ENCODE measurements around the gene CNTNAP5.

CNTNAP5 gene

GRCh38 chr2:124296470-124296869 lies 271.4 kb downstream of the CNTNAP5 start:
- no peaks in the 10 kb centered on the region for H3K9me3 ChIP-seq (ENCODE audit: low read depth, low read length)
- H3K4me3 ChIP-seq = no peak overlapping the region
- H3K9ac ChIP-seq (ENCODE audit: insufficient read length) = no peak overlapping the region
- no peak overlapping the region for H3K27ac ChIP-seq
- DNase-seq (ENCODE audit: low read depth, low spot score) = no peak
- no peak for TF ChIP-seq EZH2 (IDR thresholded peaks at IDR 0.05)
- no peak for TF ChIP-seq FOXP2 (optimal IDR thresholded peaks at IDR 0.05; ENCODE audit: control extremely low read depth, extremely low read length, insufficient read depth)
- TF ChIP-seq POLR2AphosphoS5 (IDR thresholded peaks at IDR 0.05; ENCODE audit: borderline replicate concordance, low read depth, low read length) = no peak
- H3K36me3 ChIP-seq (ENCODE audit: insufficient read depth, low read length) = no peaks in the 10 kb centered on the region

- no peak overlapping the region for H3K27ac ChIP-seq
- no peaks in the 10 kb centered on the region for H3K9me3 ChIP-seq (ENCODE audit: low read depth, low read length)
- no peak overlapping the region for H3K9ac ChIP-seq (ENCODE audit: insufficient read length)
- DNase-seq (ENCODE audit: low read depth, low spot score) = no peak
- H3K4me3 ChIP-seq = no peak overlapping the region
- no peak for TF ChIP-seq POLR2AphosphoS5 (IDR thresholded peaks at IDR 0.05; ENCODE audit: borderline replicate concordance, low read depth, low read length)
- no peak for TF ChIP-seq EZH2 (IDR thresholded peaks at IDR 0.05)
- no peak for TF ChIP-seq FOXP2 (optimal IDR thresholded peaks at IDR 0.05; ENCODE audit: control extremely low read depth, extremely low read length, insufficient read depth)
- H3K36me3 ChIP-seq (ENCODE audit: insufficient read depth, low read length) = no peaks in the 10 kb centered on the region
Observed at GRCh38 chr2:124301915-124302314, 276.8 kb downstream of the CNTNAP5 start.

GRCh38 chr2:124308319-124309062 lies 283.4 kb downstream of the CNTNAP5 start:
- DNase-seq (ENCODE audit: low read depth, low spot score) = no peak
- Histone ChIP-seq H3K9me3 (ENCODE audit: low read depth, low read length) (no peaks in the 10 kb centered on the region), H3K27ac (no peak overlapping the region), H3K4me3 (no peak overlapping the region), H3K9ac (ENCODE audit: insufficient read length) (no peak overlapping the region), H3K36me3 (ENCODE audit: insufficient read depth, low read length) (no peaks in the 10 kb centered on the region)
- no peak for TF ChIP-seq EZH2 (IDR thresholded peaks at IDR 0.05)
- no peak for TF ChIP-seq FOXP2 (optimal IDR thresholded peaks at IDR 0.05; ENCODE audit: control extremely low read depth, extremely low read length, insufficient read depth)
- no peak for TF ChIP-seq POLR2AphosphoS5 (IDR thresholded peaks at IDR 0.05; ENCODE audit: borderline replicate concordance, low read depth, low read length)

GRCh38 chr2:124309563-124310138 lies 284.6 kb downstream of the CNTNAP5 start:
- Histone ChIP-seq H3K4me3 (no peak overlapping the region), H3K9me3 (ENCODE audit: low read depth, low read length) (no peaks in the 10 kb centered on the region), H3K36me3 (ENCODE audit: insufficient read depth, low read length) (no peaks in the 10 kb centered on the region), H3K9ac (ENCODE audit: insufficient read length) (no peak overlapping the region), H3K27ac (no peak overlapping the region)
- DNase-seq (ENCODE audit: low read depth, low spot score) = no peak
- TF ChIP-seq EZH2 (IDR thresholded peaks at IDR 0.05) = no peak
- TF ChIP-seq FOXP2 (optimal IDR thresholded peaks at IDR 0.05; ENCODE audit: control extremely low read depth, extremely low read length, insufficient read depth) = no peak
- no peak for TF ChIP-seq POLR2AphosphoS5 (IDR thresholded peaks at IDR 0.05; ENCODE audit: borderline replicate concordance, low read depth, low read length)

GRCh38 chr2:124310671-124311070 lies 285.6 kb downstream of the CNTNAP5 start:
- Histone ChIP-seq H3K4me3 (no peak overlapping the region), H3K36me3 (ENCODE audit: insufficient read depth, low read length) (no peaks in the 10 kb centered on the region), H3K27ac (no peak overlapping the region), H3K9me3 (ENCODE audit: low read depth, low read length) (no peaks in the 10 kb centered on the region), H3K9ac (ENCODE audit: insufficient read length) (no peak overlapping the region)
- TF ChIP-seq EZH2 (IDR thresholded peaks at IDR 0.05) (no peak), FOXP2 (optimal IDR thresholded peaks at IDR 0.05; ENCODE audit: control extremely low read depth, extremely low read length, insufficient read depth) (no peak), POLR2AphosphoS5 (IDR thresholded peaks at IDR 0.05; ENCODE audit: borderline replicate concordance, low read depth, low read length) (no peak)
- no peak for DNase-seq (ENCODE audit: low read depth, low spot score)

GRCh38 chr2:124314084-124314483 lies 289.0 kb downstream of the CNTNAP5 start:
- Histone ChIP-seq H3K9ac (ENCODE audit: insufficient read length) (no peak overlapping the region), H3K4me3 (no peak overlapping the region), H3K27ac (no peak overlapping the region), H3K36me3 (ENCODE audit: insufficient read depth, low read length) (no peaks in the 10 kb centered on the region), H3K9me3 (ENCODE audit: low read depth, low read length) (no peaks in the 10 kb centered on the region)
- no peak for DNase-seq (ENCODE audit: low read depth, low spot score)
- TF ChIP-seq EZH2 (IDR thresholded peaks at IDR 0.05) (no peak), FOXP2 (optimal IDR thresholded peaks at IDR 0.05; ENCODE audit: control extremely low read depth, extremely low read length, insufficient read depth) (no peak), POLR2AphosphoS5 (IDR thresholded peaks at IDR 0.05; ENCODE audit: borderline replicate concordance, low read depth, low read length) (no peak)

GRCh38 chr2:124315221-124315880 lies 290.3 kb downstream of the CNTNAP5 start:
- no peak for DNase-seq (ENCODE audit: low read depth, low spot score)
- Histone ChIP-seq H3K27ac (no peak overlapping the region), H3K9me3 (ENCODE audit: low read depth, low read length) (no peaks in the 10 kb centered on the region), H3K4me3 (no peak overlapping the region), H3K9ac (ENCODE audit: insufficient read length) (no peak overlapping the region), H3K36me3 (ENCODE audit: insufficient read depth, low read length) (no peaks in the 10 kb centered on the region)
- no peak for TF ChIP-seq FOXP2 (optimal IDR thresholded peaks at IDR 0.05; ENCODE audit: control extremely low read depth, extremely low read length, insufficient read depth)
- TF ChIP-seq EZH2 (IDR thresholded peaks at IDR 0.05) = no peak
- no peak for TF ChIP-seq POLR2AphosphoS5 (IDR thresholded peaks at IDR 0.05; ENCODE audit: borderline replicate concordance, low read depth, low read length)

GRCh38 chr2:124316133-124316532 lies 291.0 kb downstream of the CNTNAP5 start:
- no peaks in the 10 kb centered on the region for H3K9me3 ChIP-seq (ENCODE audit: low read depth, low read length)
- H3K4me3 ChIP-seq = no peak overlapping the region
- H3K9ac ChIP-seq (ENCODE audit: insufficient read length) = no peak overlapping the region
- no peak for TF ChIP-seq EZH2 (IDR thresholded peaks at IDR 0.05)
- TF ChIP-seq POLR2AphosphoS5 (IDR thresholded peaks at IDR 0.05; ENCODE audit: borderline replicate concordance, low read depth, low read length) = no peak
- TF ChIP-seq FOXP2 (optimal IDR thresholded peaks at IDR 0.05; ENCODE audit: control extremely low read depth, extremely low read length, insufficient read depth) = no peak
- no peak for DNase-seq (ENCODE audit: low read depth, low spot score)
- no peak overlapping the region for H3K27ac ChIP-seq
- H3K36me3 ChIP-seq (ENCODE audit: insufficient read depth, low read length) = no peaks in the 10 kb centered on the region
